Omental fat pad (tissue), 4 donors: ENCODE measurements around the gene EXD3. TPM values are rescaled to one million over a fixed set of nuclear protein-coding genes. Genes with fewer than 3 reads are reported as not detected.

ENCODE experiments used
- ATAC-seq: fragments of 150-250 bp; one replicate; pipeline ENCODE4 v1.9.1; 2016; ENCODE audit warnings: mild to moderate bottlenecking, moderate library complexity; ENCODE audit not compliant: low FRiP score
- DNase-seq: peaks from one replicate; pipeline ENCODE4 v3.0.0-alpha.2; 2019; ENCODE audit warnings: low spot score
- CTCF ChIP-seq, 3 donors: fragments of 450-650 bp; IDR thresholded peaks; one replicate each; pipeline ENCODE4 v1.5.1; 2016 to 2017; ENCODE audit warnings: antibody characterized with exemption in 3 of 3, mild to moderate bottlenecking in 3 of 3, moderate library complexity in 2 of 3
- total RNA-seq, 4 donors: library from RNA; depleted of rRNA; stranded (reverse); fragments of >200 nt; gene quantifications; one replicate each; pipeline ENCODE4 v1.1.0, GENCODE V29; 2016

The EXD3 gene
- total RNA-seq, 4 donors from 2014 or later, result 8.3 to 18.3 (median 10.5) TPM

GRCh38 chr9:137273611-137274320, 149.2 kb downstream of the EXD3 start:
- no peak for TF ChIP-seq CTCF (IDR thresholded peaks at IDR 0.05)
- ATAC-seq (no peak), DNase-seq (no peak)

GRCh38 chr9:137273095-137273490, 149.9 kb downstream of the EXD3 start:
- DNase-seq (no peak), ATAC-seq (no peak)
- no peak for TF ChIP-seq CTCF (IDR thresholded peaks at IDR 0.05)

GRCh38 chr9:137272241-137273094, 150.5 kb downstream of the EXD3 start:
- no peak for DNase-seq
- no peak for TF ChIP-seq CTCF (IDR thresholded peaks at IDR 0.05)
- peak; percentile 8 for ATAC-seq

GRCh38 chr9:137271696-137272076, 151.3 kb downstream of the EXD3 start:
- TF ChIP-seq CTCF (IDR thresholded peaks at IDR 0.05), result no peak

GRCh38 chr9:137270929-137271695, 151.8 kb downstream of the EXD3 start:
- DNase-seq (no peak), ATAC-seq (no peak)
- no peak for TF ChIP-seq CTCF (IDR thresholded peaks at IDR 0.05)

More at GRCh38 chr9:137271696-137272076, 151.3 kb downstream of the EXD3 start:
- DNase-seq (no peak), ATAC-seq (no peak)

- no peak for DNase-seq
- TF ChIP-seq CTCF (IDR thresholded peaks at IDR 0.05), result no peak
- no peak for ATAC-seq
Observed at GRCh38 chr9:137269231-137269772, 153.7 kb downstream of the EXD3 start.
